MCF 10A (cell line): Measurements from ENCODE around the gene IVNS1ABP. TPM values are rescaled to one million over a fixed set of nuclear protein-coding genes. Genes with fewer than 3 reads are reported as not detected.
A peak's percentile ranks its signal among the peaks of the same experiment; 100 is the strongest.

ENCODE experiments used
- BruUV-seq: library from RNA; stranded (reverse); fragments of 400-500 nt; replicated peaks from 2 replicates; lab custom pipeline; 2021; lab: Mats Ljungman, UMichigan
- CTCF ChIA-PET: fragments of 300-600 bp; sonication (Branson Sonifier 250); formaldehyde crosslinking; extraction: SDS; loops from one replicate; lab custom pipeline; 2021; ENCODE audit warnings: antibody characterized with exemption, inconsistent platforms; lab: Yijun Ruan, JAX
- POLR2A ChIA-PET: fragments of 300-600, 350-650 bp; sonication (Branson Sonifier 250); formaldehyde crosslinking; extraction: SDS; loops from one replicate; lab custom pipeline; 2020; ENCODE audit warnings: antibody characterized with exemption, inconsistent platforms; lab: Yijun Ruan, JAX
- DNase-seq: peaks from one replicate; pipeline ENCODE4 v3.0.0-alpha.2; 2018; ENCODE audit not compliant: unreplicated experiment
- H3K27ac Mint-ChIP-seq: one replicate; pipeline ENCODE4 v1.8.0; 2022; ENCODE audit warnings: mild to moderate bottlenecking, low read depth, mixed read lengths; ENCODE audit not compliant: unreplicated experiment
- H3K27me3 Mint-ChIP-seq: one replicate; pipeline ENCODE4 v1.8.0; 2022; ENCODE audit warnings: mixed read lengths; ENCODE audit not compliant: insufficient read depth, unreplicated experiment
- H3K36me3 Mint-ChIP-seq: one replicate; pipeline ENCODE4 v1.8.0; 2022; ENCODE audit warnings: mild to moderate bottlenecking, moderate library complexity, mixed read lengths; ENCODE audit not compliant: insufficient read depth, unreplicated experiment
- H3K4me1 Mint-ChIP-seq: one replicate; pipeline ENCODE4 v1.8.0; 2022; ENCODE audit warnings: mixed read lengths; ENCODE audit not compliant: insufficient read depth, unreplicated experiment
- H3K4me3 Mint-ChIP-seq: one replicate; pipeline ENCODE4 v1.8.0; 2022; ENCODE audit warnings: mild to moderate bottlenecking, moderate library complexity, mixed read lengths; ENCODE audit not compliant: unreplicated experiment
- H3K9me3 Mint-ChIP-seq: one replicate; pipeline ENCODE4 v1.8.0; 2022; ENCODE audit warnings: mixed read lengths; ENCODE audit not compliant: unreplicated experiment
- intact Hi-C: fragments of 100-400 bp; cut with micrococcal nuclease; formaldehyde crosslinking; loops from 2 replicates; pipeline ENCODE4 v1.14.1; 2022
- total RNA-seq: library from RNA; stranded (reverse); gene quantifications from 2 replicates; pipeline ENCODE4 v1.2.3, GENCODE V29; 2022
- TF ChIP-seq, protein P1 (sequence below): fragments of 200-600 bp; IDR thresholded peaks from one replicate; pipeline ENCODE4 v1.8.0; 2022; ENCODE audit warnings: antibody characterized with exemption, mild to moderate bottlenecking; ENCODE audit not compliant: unreplicated experiment

The IVNS1ABP gene
- total RNA-seq, 1 experiment from 2014 or later = 92.0 TPM

DNA sequence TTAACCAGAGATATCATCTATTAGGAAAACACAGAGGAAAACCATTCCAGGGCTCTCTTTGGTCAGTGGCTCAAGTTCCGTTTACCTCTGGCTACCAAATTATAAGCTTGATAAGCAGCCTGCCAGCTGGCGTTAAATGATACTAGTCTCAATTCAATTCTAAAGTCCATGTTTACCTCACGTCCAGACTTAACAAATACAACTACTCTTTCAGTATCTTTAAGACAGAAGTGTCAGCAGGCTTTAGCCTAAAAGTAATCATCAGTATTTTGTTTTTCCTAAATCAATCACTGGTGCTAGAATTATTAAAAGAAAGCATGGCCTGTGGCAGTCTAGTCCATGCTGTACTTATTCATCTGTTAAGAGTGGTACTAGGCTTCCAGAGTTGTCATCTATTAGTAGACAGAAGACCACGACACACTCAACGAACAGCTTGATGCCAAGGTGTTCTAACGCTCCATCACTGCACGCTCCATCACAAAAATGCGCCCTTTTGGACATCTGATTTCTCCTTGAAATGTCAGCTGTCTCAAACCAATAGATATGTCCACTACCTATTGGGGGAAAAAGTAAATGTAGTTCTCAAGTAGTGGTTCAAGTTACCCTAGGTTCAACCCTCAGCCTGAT lies 1.5 kb downstream of the IVNS1ABP start:
- no peak for DNase-seq
- Mint-ChIP-seq H3K27ac (peak overlapping the region; percentile 94), H3K36me3 (peaks cover 29% of the 10 kb centered on the region), H3K4me3 (peak overlapping the region; percentile 85), H3K9me3 (peaks cover 1% of the 10 kb centered on the region), H3K4me1 (peaks cover 50% of the 10 kb centered on the region), H3K27me3 (no peaks in the 10 kb centered on the region)
- no TSS peak for BruUV-seq
- ChIA-PET CTCF (interaction anchor here (0.6 to 5.9 kb wide), 20 partner anchors 10 to 510 kb away, joined by 3 to 58 read pairs (median 4); no protein-coding TSS in a partner anchor), POLR2A (interaction anchor here (0.6 to 5.1 kb wide), 33 partner anchors 9 to 1059 kb away, joined by 3 to 74 read pairs (median 7); partner anchors contain the start of genes SWT1, TPR and TRMT1L)
- intact Hi-C loops = loop anchor here (1.0 to 5.0 kb wide), 4 partner anchors 124 to 332 kb away; partner anchors contain the start of genes SWT1 and TRMT1L
- TF ChIP-seq, protein P1, sequence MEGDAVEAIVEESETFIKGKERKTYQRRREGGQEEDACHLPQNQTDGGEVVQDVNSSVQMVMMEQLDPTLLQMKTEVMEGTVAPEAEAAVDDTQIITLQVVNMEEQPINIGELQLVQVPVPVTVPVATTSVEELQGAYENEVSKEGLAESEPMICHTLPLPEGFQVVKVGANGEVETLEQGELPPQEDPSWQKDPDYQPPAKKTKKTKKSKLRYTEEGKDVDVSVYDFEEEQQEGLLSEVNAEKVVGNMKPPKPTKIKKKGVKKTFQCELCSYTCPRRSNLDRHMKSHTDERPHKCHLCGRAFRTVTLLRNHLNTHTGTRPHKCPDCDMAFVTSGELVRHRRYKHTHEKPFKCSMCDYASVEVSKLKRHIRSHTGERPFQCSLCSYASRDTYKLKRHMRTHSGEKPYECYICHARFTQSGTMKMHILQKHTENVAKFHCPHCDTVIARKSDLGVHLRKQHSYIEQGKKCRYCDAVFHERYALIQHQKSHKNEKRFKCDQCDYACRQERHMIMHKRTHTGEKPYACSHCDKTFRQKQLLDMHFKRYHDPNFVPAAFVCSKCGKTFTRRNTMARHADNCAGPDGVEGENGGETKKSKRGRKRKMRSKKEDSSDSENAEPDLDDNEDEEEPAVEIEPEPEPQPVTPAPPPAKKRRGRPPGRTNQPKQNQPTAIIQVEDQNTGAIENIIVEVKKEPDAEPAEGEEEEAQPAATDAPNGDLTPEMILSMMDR = no peak

DNA sequence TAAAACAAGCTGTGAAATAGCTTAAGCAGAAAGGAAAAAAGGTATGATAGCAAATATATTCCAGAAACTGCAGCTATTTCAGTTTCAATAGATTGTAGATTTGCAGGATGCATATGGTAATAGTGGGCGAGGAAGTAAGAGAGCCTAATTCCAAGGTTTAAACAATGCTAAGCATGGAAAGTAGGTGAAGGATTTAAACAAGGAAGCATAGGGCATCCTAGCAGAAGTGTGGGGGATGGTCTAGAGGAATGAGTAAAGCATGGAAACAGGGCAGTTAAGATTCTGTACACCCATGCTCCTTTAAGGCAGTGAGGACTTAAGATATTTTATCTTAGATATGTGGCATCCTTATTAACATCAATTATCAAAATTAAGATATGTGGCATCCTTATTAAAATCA lies 2.6 kb downstream of the IVNS1ABP start:
- POLR2A ChIA-PET = interaction anchor here (0.6 to 2.3 kb wide), 16 partner anchors 10 to 367 kb away, joined by 3 to 12 read pairs (median 4); partner anchors contain the start of gene SWT1

DNA sequence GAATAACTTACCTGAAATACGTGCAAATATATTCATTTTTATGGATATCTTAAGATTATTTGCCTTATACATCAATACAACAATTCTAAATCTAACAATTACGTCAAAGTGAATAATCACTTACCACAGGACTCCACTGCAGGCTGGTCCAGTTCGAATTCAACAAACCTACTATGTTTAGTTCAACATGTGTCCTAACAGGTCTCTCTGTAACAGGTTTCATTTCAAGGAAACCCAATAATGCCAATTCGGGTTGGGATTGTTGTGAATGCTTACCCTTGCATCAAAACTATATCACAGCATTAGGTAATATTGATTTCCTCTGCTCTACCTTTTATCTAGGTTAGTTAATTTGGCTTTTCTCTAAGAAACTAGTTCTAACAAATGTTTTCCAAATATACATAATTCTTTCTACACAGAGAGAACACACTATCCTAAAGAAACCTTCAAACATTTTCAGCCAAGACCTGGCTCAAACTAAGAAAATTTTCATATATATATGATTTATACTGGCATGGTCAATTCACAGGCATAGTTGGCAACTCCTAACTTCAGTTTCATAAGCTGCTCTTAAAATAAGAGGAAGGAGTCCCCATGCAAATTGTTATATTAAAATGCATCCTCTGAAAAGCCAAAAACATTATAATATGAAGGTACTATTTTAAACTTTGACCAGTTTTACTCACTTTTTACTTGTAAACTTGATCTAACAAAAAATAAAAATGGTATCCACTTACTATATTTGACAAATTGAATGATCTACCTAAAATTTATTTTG lies 4.5 kb downstream of the IVNS1ABP start:
- peaks cover 56% of the 10 kb centered on the region for H3K36me3 Mint-ChIP-seq
- H3K27ac Mint-ChIP-seq = peak overlapping the region; percentile 94
- no peak for DNase-seq
- no TSS peak for BruUV-seq
- no peaks in the 10 kb centered on the region for H3K27me3 Mint-ChIP-seq
- H3K4me1 Mint-ChIP-seq = peaks cover 42% of the 10 kb centered on the region
- peak overlapping the region; percentile 85 for H3K4me3 Mint-ChIP-seq
- intact Hi-C loops = no loop called here
- H3K9me3 Mint-ChIP-seq = no peaks in the 10 kb centered on the region
- CTCF ChIA-PET = interaction anchor here (0.7 to 2.5 kb wide), 8 partner anchors 12 to 369 kb away, joined by 3 to 23 read pairs (median 4); no protein-coding TSS in a partner anchor
- POLR2A ChIA-PET = interaction anchor here (0.7 to 2.3 kb wide), 3 partner anchors 12 to 333 kb away, joined by 3 to 12 read pairs (median 5); no protein-coding TSS in a partner anchor
- TF ChIP-seq, protein P1 = no peak

More for the DNA sequence above, 2.6 kb downstream of the IVNS1ABP start:
- intact Hi-C loops = no loop called here
- TF ChIP-seq, protein P1 = no peak
- Mint-ChIP-seq H3K9me3 (no peaks in the 10 kb centered on the region), H3K4me3 (peak overlapping the region; percentile 85), H3K27me3 (no peaks in the 10 kb centered on the region), H3K36me3 (peaks cover 40% of the 10 kb centered on the region), H3K4me1 (peaks cover 50% of the 10 kb centered on the region), H3K27ac (peak overlapping the region; percentile 94)
- CTCF ChIA-PET = interaction anchor here (0.6 to 2.5 kb wide), 12 partner anchors 16 to 509 kb away, joined by 3 to 23 read pairs (median 4); no protein-coding TSS in a partner anchor
- DNase-seq = peak; percentile 44
- no TSS peak for BruUV-seq
